ENCODE measurements around the gene KIFC3. TPM values are rescaled to one million over a fixed set of nuclear protein-coding genes. Genes with fewer than 3 reads are reported as not detected.
A peak's percentile ranks its signal among the peaks of the same experiment; 100 is the strongest.
"Not testable (repeated sequence)": the region's sequence is repeated elsewhere in the genome, so short reads cannot be mapped to it uniquely, and the experiment has no call there.

KIFC3 gene
- total RNA-seq, 1 experiment from 2014 or later = not detected

GRCh38 chr16:57797526-57798266, 4.6 kb downstream of the KIFC3 start:
- Histone ChIP-seq H3K27me3 (ENCODE audit: low read length) (no peaks in the 10 kb centered on the region), H2AFZ (ENCODE audit: low read length) (no peak overlapping the region), H3K9me2 (replicated peaks; ENCODE audit: insufficient read depth, low read length) (no peaks in the 10 kb centered on the region), H3K4me1 (ENCODE audit: low read length) (no peaks in the 10 kb centered on the region), H3K79me2 (ENCODE audit: low read length) (no peaks in the 10 kb centered on the region), H4K20me1 (ENCODE audit: insufficient read depth, low read depth, low read length) (no peaks in the 10 kb centered on the region), H3K36me3 (ENCODE audit: insufficient read depth, low read length) (no peaks in the 10 kb centered on the region), H3K9me3 (ENCODE audit: low read length) (no peaks in the 10 kb centered on the region), H3K9ac (ENCODE audit: low read length) (no peak overlapping the region), H3K27ac (ENCODE audit: low read length) (no peak overlapping the region), H3K4me3 (ENCODE audit: low read length) (no peak overlapping the region), H3K4me2 (ENCODE audit: low read depth, low read length, poor library complexity, severe bottlenecking) (no peak overlapping the region)
- DNase-seq = no peak

GRCh38 chr16:57797216-57797525, 5.1 kb downstream of the KIFC3 start:
- H4K20me1 ChIP-seq (ENCODE audit: insufficient read depth, low read depth, low read length) = no peaks in the 10 kb centered on the region
- no peaks in the 10 kb centered on the region for H3K9me3 ChIP-seq (ENCODE audit: low read length)
- DNase-seq = no peak
- no peaks in the 10 kb centered on the region for H3K4me1 ChIP-seq (ENCODE audit: low read length)
- no peaks in the 10 kb centered on the region for H3K9me2 ChIP-seq (replicated peaks; ENCODE audit: insufficient read depth, low read length)
- H3K9ac ChIP-seq (ENCODE audit: low read length) = no peak overlapping the region
- H3K4me3 ChIP-seq (ENCODE audit: low read length) = no peak overlapping the region
- H3K27me3 ChIP-seq (ENCODE audit: low read length) = no peaks in the 10 kb centered on the region
- no peak overlapping the region for H2AFZ ChIP-seq (ENCODE audit: low read length)
- H3K79me2 ChIP-seq (ENCODE audit: low read length) = no peaks in the 10 kb centered on the region
- H3K4me2 ChIP-seq (ENCODE audit: low read depth, low read length, poor library complexity, severe bottlenecking) = no peak overlapping the region
- H3K36me3 ChIP-seq (ENCODE audit: insufficient read depth, low read length) = no peaks in the 10 kb centered on the region
- H3K27ac ChIP-seq (ENCODE audit: low read length) = no peak overlapping the region

GRCh38 chr16:57796014-57796413, 6.3 kb downstream of the KIFC3 start:
- H3K27me3 ChIP-seq (ENCODE audit: low read length); H4K20me1 ChIP-seq (ENCODE audit: insufficient read depth, low read depth, low read length); H3K4me2 ChIP-seq (ENCODE audit: low read depth, low read length, poor library complexity, severe bottlenecking); H3K9me2 ChIP-seq (replicated peaks; ENCODE audit: insufficient read depth, low read length); DNase-seq; H3K27ac ChIP-seq (ENCODE audit: low read length); H3K4me1 ChIP-seq (ENCODE audit: low read length); H3K79me2 ChIP-seq (ENCODE audit: low read length); H3K9ac ChIP-seq (ENCODE audit: low read length); H2AFZ ChIP-seq (ENCODE audit: low read length); H3K36me3 ChIP-seq (ENCODE audit: insufficient read depth, low read length); H3K9me3 ChIP-seq (ENCODE audit: low read length); H3K4me3 ChIP-seq (ENCODE audit: low read length): not testable (repeated sequence)

GRCh38 chr16:57795431-57795878, 6.8 kb downstream of the KIFC3 start:
- Histone ChIP-seq H3K27ac (ENCODE audit: low read length) (no peak overlapping the region), H3K9me2 (replicated peaks; ENCODE audit: insufficient read depth, low read length) (no peaks in the 10 kb centered on the region), H3K79me2 (ENCODE audit: low read length) (no peaks in the 10 kb centered on the region), H3K36me3 (ENCODE audit: insufficient read depth, low read length) (no peaks in the 10 kb centered on the region), H3K27me3 (ENCODE audit: low read length) (no peaks in the 10 kb centered on the region), H3K9me3 (ENCODE audit: low read length) (no peaks in the 10 kb centered on the region), H3K9ac (ENCODE audit: low read length) (no peak overlapping the region), H3K4me3 (ENCODE audit: low read length) (no peak overlapping the region), H3K4me1 (ENCODE audit: low read length) (no peaks in the 10 kb centered on the region), H2AFZ (ENCODE audit: low read length) (no peak overlapping the region), H4K20me1 (ENCODE audit: insufficient read depth, low read depth, low read length) (no peaks in the 10 kb centered on the region), H3K4me2 (ENCODE audit: low read depth, low read length, poor library complexity, severe bottlenecking) (no peak overlapping the region)
- peak; percentile 79 for DNase-seq

GRCh38 chr16:57794849-57795430, 7.4 kb downstream of the KIFC3 start:
- no peaks in the 10 kb centered on the region for H3K27me3 ChIP-seq (ENCODE audit: low read length)
- no peaks in the 10 kb centered on the region for H4K20me1 ChIP-seq (ENCODE audit: insufficient read depth, low read depth, low read length)
- no peaks in the 10 kb centered on the region for H3K79me2 ChIP-seq (ENCODE audit: low read length)
- H3K36me3 ChIP-seq (ENCODE audit: insufficient read depth, low read length) = no peaks in the 10 kb centered on the region
- DNase-seq = no peak
- H3K9me2 ChIP-seq (replicated peaks; ENCODE audit: insufficient read depth, low read length) = no peaks in the 10 kb centered on the region
- no peak overlapping the region for H2AFZ ChIP-seq (ENCODE audit: low read length)
- no peak overlapping the region for H3K4me3 ChIP-seq (ENCODE audit: low read length)
- H3K9ac ChIP-seq (ENCODE audit: low read length) = no peak overlapping the region
- H3K4me2 ChIP-seq (ENCODE audit: low read depth, low read length, poor library complexity, severe bottlenecking) = no peak overlapping the region
- no peaks in the 10 kb centered on the region for H3K4me1 ChIP-seq (ENCODE audit: low read length)
- no peak overlapping the region for H3K27ac ChIP-seq (ENCODE audit: low read length)
- no peaks in the 10 kb centered on the region for H3K9me3 ChIP-seq (ENCODE audit: low read length)

- H3K9me3 ChIP-seq (ENCODE audit: low read length) = no peaks in the 10 kb centered on the region
- no peak overlapping the region for H2AFZ ChIP-seq (ENCODE audit: low read length)
- no peaks in the 10 kb centered on the region for H3K27me3 ChIP-seq (ENCODE audit: low read length)
- H3K9me2 ChIP-seq (replicated peaks; ENCODE audit: insufficient read depth, low read length) = no peaks in the 10 kb centered on the region
- no peak for DNase-seq
- no peak overlapping the region for H3K9ac ChIP-seq (ENCODE audit: low read length)
- H3K27ac ChIP-seq (ENCODE audit: low read length) = no peak overlapping the region
- H3K4me3 ChIP-seq (ENCODE audit: low read length) = no peak overlapping the region
- no peak overlapping the region for H3K4me2 ChIP-seq (ENCODE audit: low read depth, low read length, poor library complexity, severe bottlenecking)
- H3K4me1 ChIP-seq (ENCODE audit: low read length) = no peaks in the 10 kb centered on the region
- H3K36me3 ChIP-seq (ENCODE audit: insufficient read depth, low read length) = no peaks in the 10 kb centered on the region
- H4K20me1 ChIP-seq (ENCODE audit: insufficient read depth, low read depth, low read length) = no peaks in the 10 kb centered on the region
- H3K79me2 ChIP-seq (ENCODE audit: low read length) = no peaks in the 10 kb centered on the region
Measured at GRCh38 chr16:57791893-57792461, 10.3 kb downstream of the KIFC3 start.

GRCh38 chr16:57791195-57791892, 10.9 kb downstream of the KIFC3 start:
- H3K4me2 ChIP-seq (ENCODE audit: low read depth, low read length, poor library complexity, severe bottlenecking) = no peak overlapping the region
- H3K27ac ChIP-seq (ENCODE audit: low read length) = no peak overlapping the region
- no peaks in the 10 kb centered on the region for H3K9me3 ChIP-seq (ENCODE audit: low read length)
- H3K9ac ChIP-seq (ENCODE audit: low read length) = no peak overlapping the region
- no peaks in the 10 kb centered on the region for H3K4me1 ChIP-seq (ENCODE audit: low read length)
- no peaks in the 10 kb centered on the region for H4K20me1 ChIP-seq (ENCODE audit: insufficient read depth, low read depth, low read length)
- no peaks in the 10 kb centered on the region for H3K9me2 ChIP-seq (replicated peaks; ENCODE audit: insufficient read depth, low read length)
- no peaks in the 10 kb centered on the region for H3K36me3 ChIP-seq (ENCODE audit: insufficient read depth, low read length)
- no peaks in the 10 kb centered on the region for H3K27me3 ChIP-seq (ENCODE audit: low read length)
- no peaks in the 10 kb centered on the region for H3K79me2 ChIP-seq (ENCODE audit: low read length)
- no peak overlapping the region for H2AFZ ChIP-seq (ENCODE audit: low read length)
- no peak overlapping the region for H3K4me3 ChIP-seq (ENCODE audit: low read length)
- DNase-seq = no peak

GRCh38 chr16:57788951-57789350, 13.3 kb downstream of the KIFC3 start:
- no peak overlapping the region for H2AFZ ChIP-seq (ENCODE audit: low read length)
- H3K9ac ChIP-seq (ENCODE audit: low read length) = no peak overlapping the region
- no peaks in the 10 kb centered on the region for H3K4me1 ChIP-seq (ENCODE audit: low read length)
- no peak overlapping the region for H3K4me2 ChIP-seq (ENCODE audit: low read depth, low read length, poor library complexity, severe bottlenecking)
- H3K27ac ChIP-seq (ENCODE audit: low read length) = no peak overlapping the region
- H3K4me3 ChIP-seq (ENCODE audit: low read length) = no peak overlapping the region
- no peaks in the 10 kb centered on the region for H3K9me2 ChIP-seq (replicated peaks; ENCODE audit: insufficient read depth, low read length)
- no peaks in the 10 kb centered on the region for H3K27me3 ChIP-seq (ENCODE audit: low read length)
- no peaks in the 10 kb centered on the region for H3K9me3 ChIP-seq (ENCODE audit: low read length)
- no peak for DNase-seq
- no peaks in the 10 kb centered on the region for H3K79me2 ChIP-seq (ENCODE audit: low read length)
- H4K20me1 ChIP-seq (ENCODE audit: insufficient read depth, low read depth, low read length) = no peaks in the 10 kb centered on the region
- H3K36me3 ChIP-seq (ENCODE audit: insufficient read depth, low read length) = no peaks in the 10 kb centered on the region
